HG03103 (cell line): ENCODE data around the gene KMT2B.
"Not testable (repeated sequence)": the region's sequence is repeated elsewhere in the genome, so short reads cannot be mapped to it uniquely, and the experiment has no call there.

Experiments used
- ATAC-seq: cut with Tn5 transposase; IDR thresholded peaks from one replicate; pipeline ENCODE4 v1.9.1; 2021; ENCODE audit warnings: low read depth; ENCODE audit not compliant: unreplicated experiment

Gene KMT2B, protein sequence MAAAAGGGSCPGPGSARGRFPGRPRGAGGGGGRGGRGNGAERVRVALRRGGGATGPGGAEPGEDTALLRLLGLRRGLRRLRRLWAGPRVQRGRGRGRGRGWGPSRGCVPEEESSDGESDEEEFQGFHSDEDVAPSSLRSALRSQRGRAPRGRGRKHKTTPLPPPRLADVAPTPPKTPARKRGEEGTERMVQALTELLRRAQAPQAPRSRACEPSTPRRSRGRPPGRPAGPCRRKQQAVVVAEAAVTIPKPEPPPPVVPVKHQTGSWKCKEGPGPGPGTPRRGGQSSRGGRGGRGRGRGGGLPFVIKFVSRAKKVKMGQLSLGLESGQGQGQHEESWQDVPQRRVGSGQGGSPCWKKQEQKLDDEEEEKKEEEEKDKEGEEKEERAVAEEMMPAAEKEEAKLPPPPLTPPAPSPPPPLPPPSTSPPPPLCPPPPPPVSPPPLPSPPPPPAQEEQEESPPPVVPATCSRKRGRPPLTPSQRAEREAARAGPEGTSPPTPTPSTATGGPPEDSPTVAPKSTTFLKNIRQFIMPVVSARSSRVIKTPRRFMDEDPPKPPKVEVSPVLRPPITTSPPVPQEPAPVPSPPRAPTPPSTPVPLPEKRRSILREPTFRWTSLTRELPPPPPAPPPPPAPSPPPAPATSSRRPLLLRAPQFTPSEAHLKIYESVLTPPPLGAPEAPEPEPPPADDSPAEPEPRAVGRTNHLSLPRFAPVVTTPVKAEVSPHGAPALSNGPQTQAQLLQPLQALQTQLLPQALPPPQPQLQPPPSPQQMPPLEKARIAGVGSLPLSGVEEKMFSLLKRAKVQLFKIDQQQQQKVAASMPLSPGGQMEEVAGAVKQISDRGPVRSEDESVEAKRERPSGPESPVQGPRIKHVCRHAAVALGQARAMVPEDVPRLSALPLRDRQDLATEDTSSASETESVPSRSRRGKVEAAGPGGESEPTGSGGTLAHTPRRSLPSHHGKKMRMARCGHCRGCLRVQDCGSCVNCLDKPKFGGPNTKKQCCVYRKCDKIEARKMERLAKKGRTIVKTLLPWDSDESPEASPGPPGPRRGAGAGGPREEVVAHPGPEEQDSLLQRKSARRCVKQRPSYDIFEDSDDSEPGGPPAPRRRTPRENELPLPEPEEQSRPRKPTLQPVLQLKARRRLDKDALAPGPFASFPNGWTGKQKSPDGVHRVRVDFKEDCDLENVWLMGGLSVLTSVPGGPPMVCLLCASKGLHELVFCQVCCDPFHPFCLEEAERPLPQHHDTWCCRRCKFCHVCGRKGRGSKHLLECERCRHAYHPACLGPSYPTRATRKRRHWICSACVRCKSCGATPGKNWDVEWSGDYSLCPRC (N-terminal part only)

DNA sequence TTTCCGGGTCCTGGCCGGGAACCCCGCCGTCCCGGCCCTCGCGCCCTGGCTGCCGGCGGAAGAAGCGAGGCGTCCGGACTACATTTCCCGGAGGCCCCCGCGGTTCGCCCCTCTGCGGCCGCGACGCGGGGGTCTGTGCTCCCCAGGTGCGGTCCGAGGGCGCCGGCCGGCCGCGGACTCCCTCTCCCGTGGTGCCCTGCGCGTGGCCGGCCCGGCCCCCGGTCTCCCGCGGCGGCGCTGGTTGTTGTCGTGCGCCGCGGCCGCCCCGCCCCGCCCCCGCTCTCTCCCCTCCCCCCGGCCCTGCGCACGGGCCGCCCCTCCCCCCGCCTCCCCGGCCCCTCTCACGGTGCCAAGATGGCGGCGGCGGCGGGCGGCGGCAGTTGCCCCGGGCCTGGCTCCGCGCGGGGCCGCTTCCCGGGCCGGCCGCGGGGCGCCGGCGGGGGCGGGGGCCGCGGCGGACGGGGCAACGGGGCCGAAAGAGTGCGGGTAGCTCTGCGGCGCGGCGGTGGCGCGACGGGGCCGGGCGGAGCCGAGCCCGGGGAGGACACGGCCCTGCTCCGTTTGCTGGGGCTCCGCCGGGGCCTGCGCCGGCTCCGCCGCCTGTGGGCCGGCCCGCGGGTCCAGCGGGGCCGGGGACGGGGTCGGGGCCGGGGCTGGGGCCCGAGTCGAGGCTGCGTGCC lies at the start of gene KMT2B:
TSS of gene KMT2B (plus strand) at position 339 of the 680 bp plus-strand sequence. CDS start at position 355, 16 bp downstream.
- no peak for ATAC-seq

DNA sequence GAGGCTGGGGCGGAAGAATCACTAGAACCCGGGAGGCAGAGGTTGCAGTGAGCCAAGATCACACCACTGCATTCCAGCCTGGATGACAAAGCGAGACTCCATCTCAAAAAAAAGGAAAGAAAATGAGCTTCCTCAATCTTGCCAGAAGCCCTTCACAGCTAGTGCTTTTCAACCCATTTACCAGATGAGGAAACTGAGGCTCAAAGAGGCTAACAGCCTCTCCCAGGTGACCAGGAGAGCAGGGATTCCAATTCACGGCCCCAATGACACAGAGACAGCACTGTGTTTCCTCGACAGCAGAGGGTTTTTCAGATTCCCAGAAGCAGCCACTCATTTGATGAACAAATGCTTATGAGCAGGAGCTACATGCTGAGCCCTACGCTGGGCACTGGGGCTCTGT lies 48.2 kb upstream of the KMT2B start:
- no peak for ATAC-seq

DNA sequence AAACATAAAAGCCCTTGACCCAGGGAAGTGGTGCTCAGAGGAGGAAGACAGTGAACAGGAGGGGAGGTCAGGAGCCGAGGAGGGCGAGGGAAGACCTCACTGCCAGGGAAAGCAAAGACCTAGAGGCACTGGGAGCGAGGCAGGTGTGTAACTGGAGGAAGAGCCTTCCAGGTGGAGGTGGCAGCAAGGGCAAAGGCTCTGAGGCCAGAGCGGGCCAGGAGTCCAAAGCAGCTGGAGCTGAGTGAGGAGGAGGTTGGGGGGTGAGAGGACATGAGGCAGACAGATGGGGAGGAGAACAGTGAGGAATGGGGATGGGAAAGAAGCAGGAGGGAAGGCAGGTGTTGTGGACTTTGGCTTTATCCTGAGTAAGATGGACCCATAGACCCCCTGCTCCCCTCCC lies 47.8 kb upstream of the KMT2B start:
- no peak for ATAC-seq

DNA sequence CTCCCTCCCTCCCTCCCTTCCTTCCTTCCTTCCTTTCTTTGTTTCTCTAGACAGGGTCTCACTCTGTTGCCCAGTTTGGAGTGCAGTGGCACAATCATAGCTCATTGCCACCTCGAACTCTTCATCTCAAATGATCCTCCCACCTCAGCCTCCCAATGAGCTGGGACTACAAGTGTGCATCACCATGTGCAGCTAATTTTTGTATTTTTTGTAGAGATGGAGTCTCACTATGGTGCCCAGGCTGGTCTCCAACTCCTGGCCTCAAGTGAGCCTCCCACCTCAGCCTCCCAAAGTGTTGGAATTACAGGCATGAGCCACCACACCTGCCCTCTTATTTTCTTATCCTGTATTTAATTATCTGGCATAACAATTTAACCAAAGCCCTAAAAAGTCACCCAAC lies 47.1 kb upstream of the KMT2B start:
- ATAC-seq = no peak

DNA sequence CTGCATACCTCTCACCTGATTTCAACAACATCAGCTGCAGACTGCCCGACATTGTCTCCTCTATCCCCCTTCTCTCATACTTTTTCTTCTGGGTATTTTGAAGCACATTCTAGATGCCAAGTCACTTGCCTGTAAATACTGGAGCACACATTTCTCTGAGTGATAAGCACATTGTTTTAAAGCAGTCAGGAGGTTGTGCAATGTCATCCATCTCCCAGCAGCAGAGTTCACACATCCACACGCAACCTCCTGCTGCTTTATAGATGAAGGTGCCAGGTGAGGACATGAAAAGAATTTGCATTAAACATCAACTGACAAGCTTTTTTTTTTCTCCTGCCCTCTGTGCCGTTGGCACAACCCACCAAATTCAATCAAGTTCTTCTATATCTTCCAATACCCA lies 46.0 kb upstream of the KMT2B start:
- no peak for ATAC-seq

DNA sequence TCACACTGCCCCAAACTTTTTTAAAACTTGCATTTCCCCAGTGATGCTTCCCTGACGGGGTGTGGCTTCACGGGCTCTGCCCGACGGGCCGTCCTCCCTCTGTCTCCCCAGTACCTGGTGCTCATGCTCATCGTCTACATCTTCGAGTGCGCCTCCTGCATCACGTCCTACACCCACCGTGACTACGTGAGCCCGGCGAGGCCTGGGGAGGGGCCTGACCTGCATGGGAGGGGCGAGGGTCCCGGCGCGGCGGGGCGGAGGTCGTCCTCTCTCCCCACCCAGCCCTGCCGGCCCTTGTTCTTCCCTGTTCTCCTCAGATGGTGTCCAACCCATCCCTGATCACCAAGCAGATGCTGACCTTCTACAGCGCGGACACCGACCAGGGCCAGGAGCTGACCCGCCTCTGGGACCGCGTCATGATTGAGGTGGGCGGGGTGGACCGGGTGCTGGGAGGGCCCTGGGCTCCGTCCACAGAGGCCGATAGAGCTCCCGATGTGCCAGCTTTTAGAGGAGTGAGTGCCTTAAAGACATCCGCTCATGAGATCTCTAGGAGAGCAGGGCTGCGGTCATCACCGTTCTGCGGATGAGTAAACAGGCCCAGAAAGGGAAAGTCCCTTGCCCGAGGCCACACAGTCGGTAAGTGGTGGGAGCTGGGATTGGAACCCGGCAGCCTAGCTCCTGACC lies 44.5 kb upstream of the KMT2B start:
- no peak for ATAC-seq

DNA sequence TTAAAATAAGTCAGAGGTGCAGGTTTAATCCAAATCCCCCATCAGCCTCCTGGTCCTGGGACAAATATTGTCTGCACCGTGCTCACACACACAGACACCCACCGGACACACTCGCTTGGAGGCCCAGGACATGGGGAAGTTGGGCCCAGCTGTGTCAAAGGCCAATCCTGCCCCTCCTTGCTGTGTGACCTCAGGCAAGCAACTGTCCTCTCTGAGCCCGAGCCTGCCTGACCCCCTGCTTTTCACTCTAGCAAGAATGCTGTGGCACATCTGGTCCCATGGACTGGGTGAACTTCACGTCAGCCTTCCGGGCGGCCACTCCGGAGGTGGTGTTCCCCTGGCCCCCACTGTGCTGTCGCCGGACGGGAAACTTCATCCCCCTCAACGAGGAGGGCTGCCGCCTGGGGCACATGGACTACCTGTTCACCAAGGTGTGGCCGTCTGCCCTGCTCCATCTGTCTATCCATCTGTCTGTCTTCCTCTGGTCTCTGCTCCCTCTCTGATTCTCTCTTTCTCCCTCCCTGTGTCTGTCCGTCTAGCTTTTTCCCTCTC lies 42.1 kb upstream of the KMT2B start:
- ATAC-seq = no peak

DNA sequence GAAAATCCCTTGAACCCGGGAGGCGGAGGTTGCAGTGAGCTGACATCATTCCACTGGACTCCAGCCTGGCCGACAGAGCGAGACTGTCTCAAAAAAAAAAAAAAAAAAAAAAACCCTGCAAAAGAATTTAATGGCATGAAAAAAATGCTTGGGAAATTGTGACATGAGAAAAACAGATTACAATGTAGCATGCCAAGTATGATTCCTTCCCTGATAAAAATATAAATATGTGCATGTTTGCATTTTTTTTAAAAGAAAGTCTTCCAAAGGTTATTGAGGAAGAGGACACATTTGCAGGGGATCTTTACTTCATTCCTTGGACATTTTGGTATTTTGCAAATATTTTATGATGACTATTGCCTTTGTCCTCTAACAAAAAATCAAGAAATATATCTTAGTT lies 28.0 kb upstream of the KMT2B start:
- no peak for ATAC-seq

DNA sequence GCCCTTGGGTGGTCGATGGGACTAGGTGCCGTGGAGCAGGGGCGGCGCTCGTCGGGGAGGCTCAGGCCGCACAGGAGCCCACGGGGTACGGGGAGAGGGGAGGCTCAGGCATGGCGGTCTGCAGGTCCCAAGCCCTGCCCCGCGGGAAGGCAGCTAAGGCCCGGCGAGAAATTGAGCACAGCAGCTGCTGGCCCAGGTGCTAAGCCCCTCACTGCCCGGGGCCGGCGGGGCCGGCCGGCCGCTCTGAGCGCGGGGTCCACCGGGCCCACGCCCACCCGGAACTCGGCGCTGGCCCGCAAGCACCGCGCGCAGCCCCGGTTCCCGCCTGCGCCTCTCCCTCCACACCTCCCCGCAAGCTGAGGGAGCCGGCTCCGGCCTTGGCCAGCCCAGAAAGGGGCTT lies 26.7 kb upstream of the KMT2B start:
- not testable (repeated sequence) for ATAC-seq

DNA sequence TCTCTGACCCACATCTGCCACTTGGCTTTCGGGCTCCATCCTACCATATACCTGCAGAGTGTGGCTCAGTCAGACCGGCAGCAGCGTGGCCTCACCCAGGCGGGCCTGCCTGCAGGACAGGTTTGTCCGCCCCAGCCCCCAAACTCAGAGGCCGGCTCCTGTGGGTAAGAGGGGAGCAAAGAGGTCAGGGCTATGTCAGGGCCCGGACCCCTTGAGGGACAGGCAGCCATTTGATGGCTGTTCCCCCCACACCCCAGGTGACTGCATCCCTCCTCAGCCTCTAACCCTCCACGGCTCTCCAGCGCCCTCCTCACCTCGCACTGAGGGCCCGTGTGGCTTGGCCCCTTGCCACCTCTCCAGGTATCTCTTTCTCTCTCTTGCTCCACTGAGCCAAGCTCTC lies 25.8 kb upstream of the KMT2B start:
- ATAC-seq = no peak

DNA sequence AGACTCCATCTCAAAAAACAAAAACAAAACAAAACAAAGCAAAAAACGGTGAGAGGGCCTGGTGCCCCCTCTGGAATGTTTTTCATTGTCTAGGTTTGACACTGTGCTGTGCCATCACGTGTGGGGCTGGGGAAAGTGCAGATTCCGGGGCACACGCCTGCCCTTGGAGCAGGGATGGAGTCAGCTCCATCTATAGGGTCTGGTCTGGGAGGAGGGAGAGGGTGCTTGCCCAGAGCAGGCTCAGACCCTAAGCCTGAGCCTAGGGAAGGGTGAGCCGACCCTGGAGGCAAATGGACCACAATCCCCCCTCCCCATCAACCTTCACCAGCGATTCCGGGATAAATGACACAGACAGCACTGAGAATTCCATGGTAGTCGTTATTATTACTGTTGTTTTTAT lies 24.4 kb upstream of the KMT2B start:
- ATAC-seq = no peak

DNA sequence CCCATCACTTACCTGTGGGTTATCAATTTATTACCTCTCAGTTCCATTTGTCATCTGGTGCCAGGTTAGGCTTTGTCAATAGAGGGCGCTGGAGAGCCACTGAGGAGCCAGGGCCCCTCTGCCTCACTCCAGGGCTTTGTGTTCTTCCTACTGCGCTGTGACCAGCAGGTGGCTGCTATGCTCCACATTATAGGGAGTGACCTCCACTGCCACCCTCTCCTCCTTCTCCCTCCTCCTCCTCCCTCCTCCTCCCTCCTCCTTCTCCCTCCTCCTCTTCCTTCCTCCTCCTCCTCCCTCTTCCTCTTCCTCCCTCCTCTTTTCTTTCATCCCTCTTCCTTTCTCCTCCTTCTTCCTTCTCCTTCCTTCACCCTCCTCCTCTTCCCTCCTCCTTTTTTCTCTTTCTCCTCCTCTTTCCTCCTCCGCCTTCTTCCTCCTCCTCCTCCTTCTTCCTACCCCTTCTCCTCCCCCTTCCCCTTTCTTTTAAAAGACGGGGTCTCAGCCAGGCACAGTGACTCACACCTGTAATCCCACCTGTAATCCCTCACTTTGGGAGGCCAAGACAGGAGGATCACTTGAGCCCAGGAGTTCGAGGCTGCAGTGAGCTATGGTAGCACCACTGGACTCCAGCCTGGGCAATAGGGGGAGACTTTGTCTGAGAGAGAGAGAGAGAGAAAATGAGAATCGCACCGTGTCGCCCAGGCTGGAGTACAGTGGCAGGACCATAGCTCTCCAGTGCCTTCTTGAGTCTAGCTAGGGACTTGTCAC lies 23.8 kb upstream of the KMT2B start:
- ATAC-seq = peak; percentile 78

DNA sequence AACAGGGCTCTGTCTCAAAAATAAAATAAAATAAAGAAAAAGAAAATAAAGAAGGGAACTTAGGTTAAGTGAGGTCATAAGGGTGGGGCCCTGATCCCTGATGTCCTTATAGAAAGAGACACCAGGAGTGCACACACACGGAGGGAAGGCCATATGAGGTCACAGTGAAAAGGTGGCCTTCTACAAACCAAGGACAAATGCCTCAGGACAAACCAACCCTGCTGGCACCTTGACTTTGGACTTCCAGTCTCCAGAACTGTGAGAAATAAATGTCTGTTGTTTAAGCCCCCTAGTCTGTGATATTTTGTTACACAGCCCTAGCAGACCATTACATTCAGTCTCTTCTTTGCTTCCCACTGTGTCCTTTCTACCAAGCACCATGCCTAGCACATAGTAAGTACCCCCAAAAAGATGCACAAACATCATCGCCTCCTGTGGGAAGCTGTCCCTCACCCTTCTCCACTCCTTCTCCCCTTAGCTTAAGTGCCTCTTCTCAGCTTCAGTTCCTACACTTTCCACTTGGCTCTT lies 21.8 kb upstream of the KMT2B start:
- no peak for ATAC-seq

DNA sequence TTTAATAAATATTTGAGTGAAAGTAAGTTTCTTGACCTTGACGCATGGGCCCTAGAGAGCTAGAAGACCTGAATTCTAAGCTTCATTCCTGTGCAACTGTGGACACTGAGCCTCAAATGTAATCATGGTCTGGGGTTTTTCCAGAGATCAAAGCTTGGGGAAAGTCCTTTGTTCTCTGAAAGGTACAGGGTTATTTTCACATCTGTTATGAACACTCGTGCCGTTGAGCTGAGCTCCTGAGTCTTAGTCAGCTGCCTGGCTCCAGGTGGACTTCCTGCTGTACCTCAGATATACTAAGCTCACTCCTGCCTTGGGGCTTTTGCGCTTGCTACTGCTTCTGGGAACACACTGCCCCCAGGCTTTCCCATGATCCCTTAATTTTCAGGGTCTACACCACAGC lies 21.0 kb upstream of the KMT2B start:
- ATAC-seq = no peak

DNA sequence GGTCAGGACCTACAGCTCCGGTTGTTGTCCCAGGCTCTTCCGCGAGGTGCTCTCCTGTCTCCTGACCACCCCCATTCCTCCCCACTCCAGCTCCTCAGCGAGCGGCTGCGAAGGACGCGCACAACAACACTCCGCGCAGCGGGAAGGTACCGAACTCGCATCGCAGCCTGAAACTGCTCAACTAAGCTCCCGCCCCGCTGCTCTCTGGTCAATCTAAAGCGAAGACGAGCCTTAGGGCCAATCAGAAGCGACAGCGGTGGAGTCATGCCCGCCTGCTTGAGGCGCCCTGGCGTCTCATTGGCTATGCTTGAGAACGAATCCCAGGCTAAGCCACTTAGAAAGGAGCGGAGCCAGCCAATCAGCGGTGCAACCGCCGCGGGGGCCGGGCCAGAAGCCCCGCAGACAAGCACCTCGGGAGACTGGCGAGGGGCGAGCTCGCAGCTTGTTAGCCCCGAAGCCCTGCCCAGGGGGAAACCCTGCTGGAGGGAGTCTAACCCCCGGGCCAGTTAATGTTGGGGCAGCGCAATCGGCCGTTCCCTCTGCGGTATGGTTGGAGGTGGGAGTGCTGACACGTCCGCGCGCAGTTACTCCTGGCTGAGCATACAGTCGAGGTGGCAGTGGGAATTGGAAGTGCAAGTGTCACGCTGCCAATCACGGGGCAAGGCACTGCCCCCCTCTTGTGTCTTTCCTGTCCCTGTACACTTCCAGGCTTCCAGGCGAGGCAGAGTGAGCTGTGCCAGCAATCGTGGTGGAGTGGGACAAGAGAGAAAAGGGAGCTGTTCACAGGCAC lies 15.4 kb upstream of the KMT2B start:
- ATAC-seq = peak; percentile 92

DNA sequence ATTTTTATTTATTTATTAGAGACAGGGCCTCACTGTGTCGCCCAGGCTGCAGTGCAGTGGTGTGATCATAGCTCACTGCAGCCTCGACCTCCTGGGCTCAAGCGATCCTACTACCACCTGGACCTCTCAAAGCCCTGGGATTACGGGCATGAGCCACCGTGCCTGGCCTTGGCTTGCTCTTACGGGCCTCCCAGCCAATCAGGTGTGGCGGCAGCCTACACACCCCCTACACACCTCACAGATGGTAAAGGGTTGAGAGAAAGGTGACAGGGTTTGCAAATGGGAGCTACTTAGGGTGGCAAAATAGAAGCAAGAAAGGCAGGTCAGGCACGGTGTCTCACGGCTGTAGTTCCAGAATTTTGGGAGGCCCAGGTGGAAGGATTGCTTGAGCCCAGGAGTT lies 14.5 kb upstream of the KMT2B start:
- ATAC-seq = no peak

DNA sequence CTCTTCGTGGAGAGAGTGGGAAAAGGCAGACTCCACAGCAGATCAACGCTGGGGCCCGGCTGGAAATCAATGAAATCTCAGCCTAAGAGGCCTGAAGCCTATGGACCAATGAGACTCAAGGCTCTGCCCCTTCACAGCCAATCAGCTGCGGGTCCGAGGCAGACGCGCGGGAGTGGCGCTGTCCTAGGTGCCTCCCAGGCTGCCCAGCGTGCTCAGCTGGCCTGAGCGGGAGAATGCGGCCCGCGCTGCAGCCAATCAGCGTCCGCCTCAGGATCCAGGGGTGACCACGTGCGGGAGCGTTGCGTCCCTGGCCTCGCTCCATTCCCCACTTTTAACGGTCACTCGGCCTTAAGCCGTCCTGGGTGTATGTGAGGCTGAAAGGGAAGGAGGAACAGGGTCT lies 13.6 kb upstream of the KMT2B start, which contains the start of gene ZBTB32:
TSS of gene ZBTB32 (plus strand) at position 341 of the 400 bp plus-strand sequence. CDS start 10,069 bp downstream, outside the sequence.
- ATAC-seq = no peak
